8988T (cell line): Measurements from ENCODE around the gene HMOX1.

Experiments used
- DNase-seq: peaks from one replicate; pipeline ENCODE4 v3.0.0; 2011

HMOX1 gene

DNA sequence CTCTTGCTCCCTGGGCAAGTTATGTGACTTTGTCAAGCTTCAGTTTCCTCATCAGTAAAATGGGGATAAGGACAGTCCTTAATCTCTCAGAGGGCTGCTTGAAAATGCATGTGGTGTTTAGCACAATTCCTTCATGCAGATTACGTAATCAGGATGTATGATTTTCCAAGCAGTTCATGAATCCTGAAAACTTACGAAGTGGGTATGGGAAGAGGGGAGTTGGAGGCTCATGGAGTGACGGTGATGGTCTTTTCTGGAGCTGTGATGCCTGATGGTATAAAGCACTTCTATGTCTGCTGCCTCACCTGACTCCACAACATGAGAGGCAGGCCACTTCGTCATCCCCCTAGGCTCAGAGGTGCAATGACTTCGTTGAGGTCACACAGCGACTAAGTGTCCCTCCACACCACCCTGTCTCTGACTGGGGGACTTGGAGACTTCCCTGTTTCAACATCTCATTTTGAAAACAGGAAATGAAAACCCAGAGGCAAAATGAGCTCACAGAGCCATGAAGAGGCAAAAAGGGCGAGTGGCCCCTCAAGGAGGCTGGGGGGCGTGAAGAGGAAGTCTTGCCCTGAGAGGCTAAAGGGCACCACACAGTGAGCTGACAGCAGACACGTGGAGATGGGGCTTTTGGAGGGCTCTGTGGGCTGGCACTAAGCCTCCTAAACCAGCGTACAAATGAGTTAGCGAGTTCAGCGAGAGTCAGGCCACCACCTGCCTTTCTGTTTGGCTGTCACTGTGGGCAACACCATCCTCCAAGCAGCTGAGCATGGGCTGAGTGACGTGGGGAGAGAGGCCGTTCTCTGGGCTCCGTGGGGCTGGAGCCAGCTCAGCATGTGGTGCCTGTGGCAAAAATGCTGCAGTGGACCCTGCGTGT lies 29.1 kb downstream of the HMOX1 start:
- DNase-seq: no peak

GRCh38 chr22:35410663-35411034 lies 29.8 kb downstream of the HMOX1 start:
- no peak for DNase-seq

- no peak for DNase-seq
These were observed 30.2 kb downstream of the HMOX1 start for GRCh38 chr22:35411102-35411501.

- DNase-seq: no peak
These were observed 32.7 kb downstream of the HMOX1 start for GRCh38 chr22:35413624-35414023.

GRCh38 chr22:35417606-35418005 lies 36.7 kb downstream of the HMOX1 start:
- DNase-seq: no peak

GRCh38 chr22:35418088-35418487 lies 37.2 kb downstream of the HMOX1 start:
- no peak for DNase-seq

GRCh38 chr22:35418731-35419130 lies 37.8 kb downstream of the HMOX1 start:
- no peak for DNase-seq

DNA sequence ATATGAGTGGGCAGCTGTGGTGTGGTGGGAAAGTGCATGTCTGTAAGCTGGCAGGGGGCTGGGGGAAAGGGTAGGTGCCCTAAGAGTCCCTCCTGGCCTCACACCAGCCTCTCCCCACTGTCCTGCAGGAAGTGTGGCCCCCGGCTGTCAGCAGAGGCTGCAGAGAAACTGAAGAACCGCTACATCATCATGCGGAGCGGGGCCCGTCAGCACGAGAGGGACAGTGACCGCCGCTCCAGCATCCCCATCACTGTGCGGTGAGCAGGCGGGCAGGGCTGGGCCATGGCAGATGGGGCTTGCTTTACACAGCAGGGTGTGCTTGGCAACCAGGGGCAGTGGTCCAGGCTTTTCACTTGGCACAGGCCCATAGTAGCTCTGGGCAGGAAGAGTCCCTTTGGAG lies 38.9 kb downstream of the HMOX1 start:
- DNase-seq: no peak

DNA sequence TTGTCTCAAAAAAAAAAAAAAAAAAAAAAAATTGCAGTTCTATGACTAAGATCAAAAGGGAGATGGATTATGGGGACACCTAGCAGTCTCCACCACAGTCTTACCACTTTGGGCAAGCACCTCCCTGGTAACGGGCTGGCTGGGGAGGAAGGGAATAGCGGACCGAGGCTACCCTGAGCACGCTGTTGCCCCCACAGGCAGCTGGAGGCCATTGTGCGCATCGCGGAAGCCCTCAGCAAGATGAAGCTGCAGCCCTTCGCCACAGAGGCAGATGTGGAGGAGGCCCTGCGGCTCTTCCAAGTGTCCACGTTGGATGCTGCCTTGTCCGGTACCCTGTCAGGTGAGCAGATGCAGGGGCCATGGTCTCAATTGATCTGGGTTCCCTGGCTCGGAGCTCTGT lies 40.2 kb downstream of the HMOX1 start:
- DNase-seq: no peak

DNA sequence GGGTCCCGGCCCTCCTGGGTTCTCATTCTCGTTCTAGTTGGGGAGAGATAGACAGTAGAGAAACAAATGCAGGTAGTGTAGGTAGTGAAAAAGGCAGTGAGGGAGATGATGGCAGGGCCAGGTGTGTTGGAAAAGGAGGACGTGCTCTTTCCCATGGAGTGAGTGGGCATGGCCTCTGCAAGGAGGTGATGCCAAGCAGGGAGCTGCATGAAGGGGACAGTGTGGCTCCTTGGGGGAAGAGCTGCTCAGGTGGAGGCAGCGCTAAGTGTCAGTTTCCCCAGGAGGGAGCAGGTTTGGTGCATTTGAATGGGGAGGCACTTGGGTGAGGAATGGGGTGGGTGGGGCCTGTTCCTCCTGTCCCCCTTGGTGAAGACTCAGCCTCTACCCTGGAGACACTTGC lies 41.2 kb downstream of the HMOX1 start:
- no peak for DNase-seq

DNA sequence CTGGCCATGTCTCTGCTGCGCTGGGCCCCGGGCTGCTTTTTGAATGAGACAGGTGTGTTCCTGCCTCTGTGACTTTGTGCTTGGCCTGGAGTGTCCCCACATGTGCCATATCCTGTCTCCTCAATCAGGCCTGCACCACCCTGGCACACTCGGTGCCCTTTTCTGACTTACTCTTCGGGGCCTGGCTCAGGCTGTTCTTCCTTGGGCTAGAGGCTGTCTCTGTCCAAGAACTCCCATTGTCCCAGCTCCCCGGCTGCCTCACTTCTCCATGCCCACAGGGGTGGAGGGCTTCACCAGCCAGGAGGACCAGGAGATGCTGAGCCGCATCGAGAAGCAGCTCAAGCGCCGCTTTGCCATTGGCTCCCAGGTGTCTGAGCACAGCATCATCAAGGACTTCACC lies 42.0 kb downstream of the HMOX1 start:
- DNase-seq: no peak

DNA sequence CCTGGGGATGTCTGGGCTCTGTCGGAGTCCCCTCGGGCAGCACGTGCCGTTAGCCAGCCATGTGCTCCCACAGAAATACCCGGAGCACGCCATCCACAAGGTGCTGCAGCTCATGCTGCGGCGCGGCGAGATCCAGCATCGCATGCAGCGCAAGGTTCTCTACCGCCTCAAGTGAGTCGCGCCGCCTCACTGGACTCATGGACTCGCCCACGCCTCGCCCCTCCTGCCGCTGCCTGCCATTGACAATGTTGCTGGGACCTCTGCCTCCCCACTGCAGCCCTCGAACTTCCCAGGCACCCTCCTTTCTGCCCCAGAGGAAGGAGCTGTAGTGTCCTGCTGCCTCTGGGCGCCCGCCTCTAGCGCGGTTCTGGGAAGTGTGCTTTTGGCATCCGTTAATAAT lies 43.2 kb downstream of the HMOX1 start:
- no peak for DNase-seq

DNA sequence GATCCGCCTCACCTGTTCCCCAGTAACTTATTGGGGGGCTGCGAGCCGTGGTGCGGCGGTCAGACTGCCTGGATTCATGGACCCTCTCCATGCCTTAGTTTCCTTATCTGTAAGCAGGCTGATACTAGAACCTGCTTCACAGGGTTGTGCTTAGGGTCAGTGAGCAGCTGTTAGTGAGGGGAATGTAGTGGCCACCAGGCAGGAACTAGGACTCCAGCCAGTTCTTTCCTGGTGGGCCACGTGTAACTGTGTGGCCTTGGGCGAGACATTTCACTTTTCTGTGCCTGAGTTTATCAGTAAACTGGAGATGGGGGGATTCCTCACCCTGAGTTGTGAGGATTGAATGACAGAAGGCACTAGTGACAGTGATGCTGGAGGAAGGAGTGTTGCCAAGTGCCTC lies 43.9 kb downstream of the HMOX1 start:
- DNase-seq: no peak

DNA sequence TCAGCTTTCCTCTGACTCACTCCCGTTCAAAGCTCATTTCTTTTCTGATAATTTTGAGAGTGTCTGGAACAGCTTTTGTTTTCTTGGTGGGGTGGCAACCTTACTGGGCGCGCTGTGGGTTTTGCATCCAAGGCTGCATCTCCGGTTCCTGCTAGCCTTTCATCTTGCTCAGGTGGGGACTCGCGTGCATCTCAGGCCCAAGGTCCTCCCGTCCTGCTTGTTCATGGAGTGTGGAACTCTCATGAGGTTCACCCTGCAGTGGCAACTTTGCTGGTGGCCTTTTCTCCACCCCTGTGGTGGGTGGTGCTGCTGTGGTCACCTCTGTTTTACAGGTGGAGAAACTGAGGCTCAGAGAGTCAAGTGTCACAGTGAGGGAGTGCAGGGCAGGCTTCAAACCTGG lies 44.6 kb downstream of the HMOX1 start:
- DNase-seq: no peak

DNA sequence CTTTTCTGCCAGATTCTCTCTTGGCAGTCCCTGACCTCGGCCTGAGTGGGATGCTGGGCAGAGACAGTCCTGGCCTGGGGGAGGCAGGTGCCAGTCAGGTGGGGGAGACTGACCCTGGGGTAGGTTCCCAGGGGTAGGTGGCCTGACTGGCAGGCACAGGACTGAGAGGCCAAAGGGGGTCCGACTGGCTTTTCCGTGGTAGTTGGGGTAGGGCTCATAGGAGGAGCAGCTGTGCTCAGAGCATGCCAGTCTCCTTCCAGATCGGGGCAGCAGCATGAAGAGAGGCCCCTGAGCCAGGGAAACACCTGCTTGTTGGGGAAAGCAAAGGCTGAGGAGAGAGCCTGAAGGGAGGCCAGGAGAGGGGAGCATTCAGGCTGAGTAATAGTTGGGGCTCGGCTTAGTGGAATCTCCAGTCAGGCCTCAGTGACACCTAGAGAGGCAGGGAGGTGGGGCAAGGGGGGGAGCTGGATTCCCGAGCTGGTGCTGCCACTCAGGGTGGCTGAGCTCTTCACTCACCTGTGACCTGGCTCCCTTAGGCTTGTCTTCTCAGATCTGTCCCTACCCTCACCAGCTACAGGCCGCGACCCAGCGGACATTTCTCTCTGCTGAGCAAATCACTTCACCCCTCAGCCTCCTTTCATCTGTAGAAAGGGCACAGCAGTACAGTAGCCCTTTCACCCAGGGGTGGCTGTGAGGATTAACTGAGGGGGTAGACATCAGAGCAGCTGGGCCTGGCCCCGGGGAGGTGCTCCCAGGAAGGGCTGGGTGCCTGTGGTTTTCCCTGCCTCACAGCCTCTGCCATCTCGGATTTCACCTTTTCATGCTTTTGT lies 45.3 kb downstream of the HMOX1 start:
- no peak for DNase-seq

GRCh38 chr22:35426801-35427140 lies 45.9 kb downstream of the HMOX1 start:
- no peak for DNase-seq

- peak; percentile 75 for DNase-seq
These were observed 50.0 kb downstream of the HMOX1 start for GRCh38 chr22:35430897-35431322.

DNA sequence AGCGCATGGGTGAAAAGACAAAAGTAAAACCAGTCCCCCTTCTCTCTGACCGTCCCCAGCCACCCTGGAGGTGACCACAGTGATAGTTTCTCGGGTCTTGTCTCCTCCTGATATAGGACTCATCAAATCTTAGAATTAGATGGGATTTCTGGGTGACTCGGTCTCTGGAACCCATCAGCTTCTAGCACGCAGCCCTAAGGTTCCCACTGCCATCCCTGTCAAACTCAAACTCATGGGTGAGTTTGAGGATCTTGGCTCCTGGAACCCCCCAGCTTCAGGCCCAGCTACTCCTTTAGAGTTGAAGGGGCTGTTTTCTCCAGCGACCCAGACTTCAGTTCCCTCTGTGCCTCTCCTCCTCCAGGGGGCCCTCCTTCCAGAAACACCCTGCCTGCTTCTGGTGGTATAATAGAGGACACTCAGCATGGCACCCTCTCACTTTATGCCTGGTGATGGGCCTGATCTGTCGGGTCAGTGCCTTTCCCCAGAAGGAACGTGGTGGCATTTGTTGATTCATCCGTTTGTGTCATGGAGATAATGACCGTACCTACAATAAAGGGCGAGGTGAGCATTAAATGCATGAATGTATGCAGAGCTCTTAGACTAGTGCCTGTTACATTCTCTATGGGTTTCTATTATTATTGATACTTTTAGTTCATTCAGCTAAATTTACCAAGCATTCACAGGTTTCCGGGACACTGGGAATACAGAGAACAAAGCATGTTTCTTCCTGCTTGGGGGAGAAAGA lies 50.8 kb downstream of the HMOX1 start:
- DNase-seq: no peak

DNA sequence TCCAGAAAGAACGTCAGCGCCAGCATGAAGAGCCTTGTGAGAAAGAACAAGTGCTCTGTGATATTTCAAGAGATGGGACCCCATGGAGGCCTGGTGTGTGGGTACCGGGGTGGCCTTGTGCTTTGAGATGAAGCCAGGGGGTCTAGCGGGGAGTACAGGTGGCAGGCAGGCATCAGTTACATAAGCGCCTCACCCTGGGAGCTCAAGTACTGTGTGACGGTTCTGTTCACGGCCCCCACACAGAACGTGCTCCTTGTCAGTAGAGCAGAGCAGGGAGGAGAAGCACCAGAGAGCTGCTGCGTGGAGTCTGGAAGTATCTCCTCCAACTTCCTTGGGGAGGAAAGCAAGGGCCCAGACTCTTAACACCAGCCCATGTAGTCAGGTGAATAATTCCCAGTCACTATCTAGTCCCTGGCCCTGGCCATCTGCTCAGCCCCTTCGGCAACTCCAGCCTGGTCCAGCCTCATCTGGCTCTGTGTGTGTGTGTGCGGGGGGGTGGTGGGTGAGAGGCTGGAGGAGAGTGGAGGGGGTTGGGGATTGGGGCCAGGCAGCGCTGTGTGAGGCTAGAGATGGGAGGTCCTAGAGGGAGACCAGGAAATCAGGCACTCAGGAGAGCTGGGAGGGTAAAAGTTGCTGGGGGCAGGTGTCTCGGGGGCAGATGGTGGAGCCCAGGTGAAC lies 51.5 kb downstream of the HMOX1 start:
- DNase-seq: no peak

DNA sequence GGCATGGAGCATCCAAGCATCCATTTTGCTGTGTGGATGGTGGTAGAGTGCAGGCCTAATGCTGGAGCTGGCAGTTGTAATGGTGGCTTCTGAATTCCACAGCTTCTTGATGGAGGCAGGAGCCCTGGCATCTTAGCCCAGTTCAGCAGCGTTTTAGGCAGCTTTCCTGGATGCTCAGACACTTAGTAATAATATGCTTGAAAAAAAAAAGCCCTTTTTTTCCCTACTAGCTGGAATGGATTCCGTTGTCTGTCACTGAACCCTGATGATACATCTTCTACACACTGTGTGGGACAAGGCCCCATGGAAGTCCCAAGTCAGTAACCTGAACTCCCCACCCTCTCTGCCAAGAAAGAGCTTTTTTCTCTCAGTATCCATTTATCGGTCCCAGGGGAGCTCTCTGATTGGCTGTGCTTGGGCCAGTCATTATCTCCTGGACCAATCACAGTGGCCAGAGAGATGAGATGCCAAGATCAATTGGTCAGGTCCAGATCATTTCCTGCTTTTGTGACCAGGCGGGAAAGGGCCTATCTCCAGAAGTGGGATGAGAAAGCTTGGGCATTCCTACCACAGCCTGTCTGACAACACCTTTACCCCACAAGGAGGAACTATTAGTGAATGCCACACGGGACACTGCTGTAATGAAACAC lies 53.3 kb downstream of the HMOX1 start:
- DNase-seq: no peak

- DNase-seq: no peak
These were observed 54.4 kb downstream of the HMOX1 start for GRCh38 chr22:35435201-35435740.

GRCh38 chr22:35436421-35436820 lies 55.5 kb downstream of the HMOX1 start:
- no peak for DNase-seq
